Esophagus muscularis mucosa (tissue), 4 donors: ENCODE measurements around the gene NME1. TPM values are rescaled to one million over a fixed set of nuclear protein-coding genes. Genes with fewer than 3 reads are reported as not detected.

Source experiments
- DNase-seq: peaks from one replicate; pipeline ENCODE4 v3.0.0-alpha.2; 2017; ENCODE audit errors: extremely low spot score
- H3K27ac ChIP-seq, 4 donors: fragments of 200-600 bp; sonication (generic); replicated peaks in 1 of 4; 1 replicate in 3 of 4; 2 replicates in 1 of 4; pipeline ENCODE4 v1.5.1; 2016 to 2019; ENCODE audit warnings: mild to moderate bottlenecking in 1 of 4
- H3K27me3 ChIP-seq, 4 donors: fragments of 200-600 bp; sonication (generic); one replicate each; pipeline versions ENCODE4 v1.5.1 to v1.6.0; 2016 to 2019
- H3K36me3 ChIP-seq, 4 donors: fragments of 200-600 bp; sonication (generic); one replicate each; pipeline ENCODE4 v1.5.1; 2016 to 2019
- H3K4me1 ChIP-seq, 4 donors: fragments of 200-600 bp; sonication (generic); one replicate each; pipeline ENCODE4 v1.5.1; 2016 to 2019
- H3K4me3 ChIP-seq, 4 donors: fragments of 200-600 bp; sonication (generic); 1 replicate in 2 of 4; 2 replicates in 2 of 4; pipeline ENCODE4 v1.5.1; 2016 to 2019; ENCODE audit warnings: mild to moderate bottlenecking in 4 of 4, moderate library complexity in 1 of 4
- H3K9me3 ChIP-seq, 4 donors: fragments of 200-600 bp; sonication (generic); 1 replicate in 3 of 4; 2 replicates in 1 of 4; pipeline ENCODE4 v1.5.1; 2016 to 2019
- CTCF ChIP-seq, 3 experiments: fragments of 200-600 bp in 2 of 3; fragments of 450-650 bp in 1 of 3; sonication (generic) in 2 of 3; IDR thresholded peaks; one replicate each; pipeline ENCODE4 v1.5.1; 2017 to 2019; ENCODE audit warnings: antibody characterized with exemption in 3 of 3, mild to moderate bottlenecking in 2 of 3, moderate library complexity in 1 of 3
- EP300 ChIP-seq: sonication (generic); formaldehyde crosslinking; IDR thresholded peaks from one replicate; pipeline ENCODE4 v1.6.1; 2017; ENCODE audit warnings: antibody characterized with exemption
- POLR2A ChIP-seq: fragments of 450-650 bp; IDR thresholded peaks from one replicate; pipeline ENCODE4 v1.6.1; 2017; ENCODE audit warnings: antibody characterized with exemption, moderate library complexity, mild to moderate bottlenecking, low read depth
- POLR2AphosphoS5 ChIP-seq, 2 donors: sonication (generic); formaldehyde crosslinking; IDR thresholded peaks; one replicate each; pipeline ENCODE4 v1.6.1; 2017; ENCODE audit warnings: antibody characterized with exemption in 2 of 2
- WGBS: methylation state at CpG from one replicate; pipeline ENCODE4 v1.1.5; 2018; 5-methylcytosine and 5-hydroxymethylcytosine counted together
- intact Hi-C: fragments of 100-400 bp; cut with DNase I; formaldehyde crosslinking; loops from one replicate; pipeline ENCODE4 v1.15.1; 2023
- total RNA-seq, 4 donors: library from RNA; depleted of rRNA; stranded (reverse); fragments of >200 nt; gene quantifications; one replicate each; pipeline versions ENCODE4 v1.1.0 to v1.2.1, GENCODE V29; 2016

The NME1 gene
- total RNA-seq, 4 donors from 2014 or later: 9.1 to 32.3 (median 16.3) TPM

GRCh38 chr17:51191895-51192294 lies 38.5 kb downstream of the NME1 start:
- 84% methylated on average over 2 of the region's 2 CpGs for WGBS
- Histone ChIP-seq H3K9me3 (no peaks in the 10 kb centered on the region), H3K27ac (no peak overlapping the region), H3K27me3 (no peaks in the 10 kb centered on the region), H3K4me1 (no peaks in the 10 kb centered on the region), H3K4me3 (no peak overlapping the region), H3K36me3 (peaks cover 46 to 93% (median 77%) of the 10 kb centered on the region in 4 donors)
- TF ChIP-seq CTCF (IDR thresholded peaks at IDR 0.05): no peak
- TF ChIP-seq POLR2AphosphoS5 (IDR thresholded peaks at IDR 0.05): no peak
- no peak for TF ChIP-seq POLR2A
- TF ChIP-seq EP300: no peak
- intact Hi-C loops: no loop called here
- DNase-seq: no peak

- peaks cover 35 to 96% (median 87%) of the 10 kb centered on the region in 4 donors for H3K36me3 ChIP-seq
- H3K4me1 ChIP-seq: no peaks in the 10 kb centered on the region
- no peak overlapping the region for H3K27ac ChIP-seq
- H3K9me3 ChIP-seq: no peaks in the 10 kb centered on the region
- 95% methylated on average over 4 of the region's 4 CpGs for WGBS
- DNase-seq: no peak
- TF ChIP-seq CTCF (IDR thresholded peaks at IDR 0.05): no peak
- TF ChIP-seq EP300: no peak
- TF ChIP-seq POLR2AphosphoS5 (IDR thresholded peaks at IDR 0.05): no peak
- TF ChIP-seq POLR2A: no peak
- intact Hi-C loops: no loop called here
- no peaks in the 10 kb centered on the region for H3K27me3 ChIP-seq
- no peak overlapping the region for H3K4me3 ChIP-seq
These were observed 44.4 kb downstream of the NME1 start for GRCh38 chr17:51197754-51198153.

- intact Hi-C loops: no loop called here
- H3K4me3 ChIP-seq: no peak overlapping the region
- no peak overlapping the region for H3K27ac ChIP-seq
- TF ChIP-seq POLR2AphosphoS5 (IDR thresholded peaks at IDR 0.05): no peak
- no peak for TF ChIP-seq EP300
- no peak for TF ChIP-seq POLR2A
- no peaks in the 10 kb centered on the region for H3K4me1 ChIP-seq
- H3K9me3 ChIP-seq: no peaks in the 10 kb centered on the region
- no peaks in the 10 kb centered on the region for H3K27me3 ChIP-seq
- WGBS: 93% methylated on average over 6 of the region's 6 CpGs
- DNase-seq: no peak
- H3K36me3 ChIP-seq: peaks cover 32 to 96% (median 82%) of the 10 kb centered on the region in 4 donors
These were observed 46.9 kb downstream of the NME1 start for GRCh38 chr17:51200295-51200694.

- WGBS: 84% methylated on average over 2 of the region's 2 CpGs
- Histone ChIP-seq H3K27ac (peak overlapping the region in 1 of 4 donors; percentile 1), H3K4me3 (no peak overlapping the region), H3K4me1 (no peaks in the 10 kb centered on the region), H3K27me3 (no peaks in the 10 kb centered on the region), H3K36me3 (peaks cover 32 to 96% (median 83%) of the 10 kb centered on the region in 4 donors), H3K9me3 (no peaks in the 10 kb centered on the region)
- TF ChIP-seq POLR2AphosphoS5 (IDR thresholded peaks at IDR 0.05) (no peak), POLR2A (no peak), EP300 (no peak), CTCF (IDR thresholded peaks at IDR 0.05) (no peak)
- DNase-seq: no peak
- intact Hi-C loops: no loop called here
These were observed 47.5 kb downstream of the NME1 start for GRCh38 chr17:51200846-51201245.

GRCh38 chr17:51203838-51204237 lies 50.5 kb downstream of the NME1 start:
- intact Hi-C loops: no loop called here
- TF ChIP-seq EP300: no peak
- no peak for TF ChIP-seq POLR2AphosphoS5 (IDR thresholded peaks at IDR 0.05)
- TF ChIP-seq POLR2A: no peak
- no peak for TF ChIP-seq CTCF (IDR thresholded peaks at IDR 0.05)
- Histone ChIP-seq H3K27me3 (no peaks in the 10 kb centered on the region), H3K4me3 (no peak overlapping the region), H3K4me1 (no peaks in the 10 kb centered on the region), H3K9me3 (no peaks in the 10 kb centered on the region), H3K36me3 (peaks cover 36 to 100% (median 86%) of the 10 kb centered on the region in 4 donors), H3K27ac (no peak overlapping the region)
- no peak for DNase-seq

Other genes starting within 250 kb of the NME1 start
- 10 to 100 TPM; 81.2 to 99.9 (median 89.9) TPM for gene SPAG9, start 32.7 kb upstream of the NME1 start, total RNA-seq
- 100 to 1,000 TPM; 245 to 554 (median 350) TPM for gene NME2, start 12.9 kb downstream of the NME1 start, total RNA-seq
- gene MBTD1, start 106.5 kb downstream of the NME1 start, total RNA-seq: 10 to 100 TPM in 1 of 4 donors, 1 to 10 TPM in 3; 9.2 to 11.2 (median 9.4) TPM
- gene UTP18, start 107.0 kb downstream of the NME1 start, total RNA-seq: 10 to 100 TPM; 17.9 to 29.3 (median 21.1) TPM